Measurements from ENCODE around the gene PKD1. TPM values are rescaled to one million over a fixed set of nuclear protein-coding genes. Genes with fewer than 3 reads are reported as not detected.

Gene PKD1
- total and polyA plus RNA-seq, 2 of the 13 experiments (the other 11 are each of a cell fraction or from before 2014, with no cell fraction given), result 22.1 to 23.0 TPM

GRCh38 chr16:2155091-2155950 lies 19.6 kb upstream of the PKD1 start, which contains the start of gene TRAF7 (continued):
- peak; percentile 66; the same call in 1 of the 2 replicates for TF ChIP-seq RXRB (CRISPR knock-in tag; IDR thresholded peaks at IDR 0.05; ENCODE audit: borderline replicate concordance)
- 0 out of 2 replicates have a peak, but pooled peaks have one; percentile 10 for TF ChIP-seq ARID3A (IDR thresholded peaks at IDR 0.05; ENCODE audit: low read depth, low read length)
- TF ChIP-seq NFYB (CRISPR knock-in tag; IDR thresholded peaks at IDR 0.05), result peak; percentile 93
- no peak for TF ChIP-seq EHMT2 (IDR thresholded peaks at IDR 0.05; ENCODE audit: borderline replicate concordance, low read depth, low read length)
- no peak; the same call in 1 of the 2 replicates for TF ChIP-seq TMF1 (CRISPR knock-in tag; IDR thresholded peaks at IDR 0.05; ENCODE audit: low read depth)
- no peak for TF ChIP-seq NCOA5 (CRISPR knock-in tag; IDR thresholded peaks at IDR 0.05)
- TF ChIP-seq ZEB1 (IDR thresholded peaks at IDR 0.05; ENCODE audit: insufficient replicate concordance, low read depth), result no peak
- TF ChIP-seq SRY (CRISPR knock-in tag; IDR thresholded peaks at IDR 0.05), result peak; percentile 86
- TF ChIP-seq ZNF274 (CRISPR knock-in tag; IDR thresholded peaks at IDR 0.05), result no peak
- no peak for TF ChIP-seq CENPX (CRISPR knock-in tag; IDR thresholded peaks at IDR 0.05)
- TF ChIP-seq ZNF740 (CRISPR knock-in tag; IDR thresholded peaks at IDR 0.05), result no peak
- TF ChIP-seq ZNF329 (CRISPR knock-in tag; IDR thresholded peaks at IDR 0.05; ENCODE audit: low read depth), result 0 out of 2 replicates have a peak, but pooled peaks have one; percentile 63
- TF ChIP-seq SOX13 (IDR thresholded peaks at IDR 0.05), result no peak
- TF ChIP-seq SOX13 (CRISPR knock-in tag; conservative IDR thresholded peaks at IDR 0.05 in 1 of 2, IDR thresholded peaks at IDR 0.05 in 1 of 2), result 0 out of 4 replicates have a peak, but pooled peaks of 1 of the 2 experiments have one; percentile 10
- no peak for TF ChIP-seq ZNF678 (CRISPR knock-in tag; IDR thresholded peaks at IDR 0.05)
- TF ChIP-seq ZNF772 (CRISPR knock-in tag; IDR thresholded peaks at IDR 0.05), result no peak
- TF ChIP-seq PHF21A (CRISPR knock-in tag; IDR thresholded peaks at IDR 0.05), result peak; percentile 33; the same call in 1 of the 2 replicates
- no peak for TF ChIP-seq ZNF367 (CRISPR knock-in tag; IDR thresholded peaks at IDR 0.05; ENCODE audit: borderline replicate concordance)
- TF ChIP-seq THAP8 (CRISPR knock-in tag; IDR thresholded peaks at IDR 0.05; ENCODE audit: borderline replicate concordance), result no peak
- peak; percentile 78; the same call in 1 of the 2 replicates for TF ChIP-seq HDAC1 (CRISPR knock-in tag; IDR thresholded peaks at IDR 0.05)
- no peak for TF ChIP-seq NFE2L2 (IDR thresholded peaks at IDR 0.05; ENCODE audit: low read length)
- TF ChIP-seq DNMT1 (CRISPR knock-in tag; IDR thresholded peaks at IDR 0.05), result no peak
- no peak for TF ChIP-seq ATM (IDR thresholded peaks at IDR 0.05; ENCODE audit: borderline replicate concordance)
- no peak for TF ChIP-seq PHF5A (CRISPR knock-in tag; IDR thresholded peaks at IDR 0.05; ENCODE audit: low read depth, unreplicated experiment)
